Measurements from ENCODE around the gene SEPTIN7. TPM values are rescaled to one million over a fixed set of nuclear protein-coding genes. Genes with fewer than 3 reads are reported as not detected.

SEPTIN7 gene
- total and polyA plus RNA-seq, 9 of the 15 experiments (the other 6 are each of a cell fraction or from before 2014, with no cell fraction given): 95.0 to 268 (median 163) TPM

DNA sequence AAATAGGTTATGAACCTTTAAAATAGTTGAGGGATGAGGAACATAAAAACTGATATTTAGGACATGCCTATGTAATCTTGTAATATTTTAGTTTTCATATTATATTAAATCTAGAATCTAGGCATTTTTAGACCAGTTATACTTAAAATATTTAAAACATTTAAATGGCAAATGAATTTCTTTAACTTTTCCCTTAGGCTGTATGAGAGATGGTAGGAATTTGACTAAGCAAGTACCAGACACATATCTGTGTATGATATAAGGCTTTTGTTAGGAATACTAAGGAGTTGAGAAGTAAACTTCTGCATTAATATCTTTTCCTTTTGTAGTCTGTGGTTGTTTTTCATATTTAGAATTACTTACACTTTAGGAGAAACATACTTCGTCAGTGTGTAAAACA lies 25.1 kb downstream of the SEPTIN7 start:
- ChIA-PET CTCF (ENCODE audit: low intra/inter-chr PET ratio) (no interaction called here), POLR2A (interaction anchor here (1.2 to 2.3 kb wide), 2 partner anchors 24 to 61 kb away, joined by 3 to 8 read pairs; partner anchors contain the start of gene SEPTIN7)
- Histone ChIP-seq H3K27me3 (ENCODE audit: control insufficient read depth in 2 of 2, insufficient read depth in 2 of 2, low read length in 2 of 2) (no peaks in the 10 kb centered on the region), H3K27ac (ENCODE audit: extremely low read depth, low read depth, low read length) (no peak overlapping the region), H3K4me1 (replicated peaks in 1 of 2; ENCODE audit: control insufficient read depth in 2 of 2, insufficient read depth in 2 of 2, low read length in 2 of 2) (peaks cover 7 to 11% of the 10 kb centered on the region in 2 experiments), H3K4me2 (ENCODE audit: insufficient read depth, low read length) (no peak overlapping the region), H3K36me3 (ENCODE audit: control insufficient read depth, insufficient read depth, low read length) (no peaks in the 10 kb centered on the region; the same call in 2 of the 3 replicates), H3K4me3 (no peak overlapping the region), H2AFZ (ENCODE audit: low read depth, low read length) (no peak overlapping the region), H4K20me1 (replicated peaks; ENCODE audit: control insufficient read depth, insufficient read depth, low read length) (0 out of 2 replicates have a peak, but pooled peaks cover 5% of the 10 kb centered on the region), H3K9ac (ENCODE audit: insufficient read depth in 1 of 2, low read depth in 2 of 2, low read length in 2 of 2) (no peak overlapping the region), H3K9me3 (replicated peaks; ENCODE audit: control insufficient read depth, insufficient read depth, low read depth, low read length) (no peaks in the 10 kb centered on the region), H3K79me2 (ENCODE audit: control insufficient read depth, insufficient read depth, low read length) (peaks cover 92% of the 10 kb centered on the region), H3K9me1 (ENCODE audit: control insufficient read depth, insufficient read depth, low read length) (no peaks in the 10 kb centered on the region)
- TF ChIP-seq ZNF507 (tag; conservative IDR thresholded peaks at IDR 0.05) (no peak), ZNF175 (CRISPR knock-in tag; IDR thresholded peaks at IDR 0.05; ENCODE audit: low read depth) (no peak), GTF2A2 (tag; IDR thresholded peaks at IDR 0.05) (no peak), ZNF23 (CRISPR knock-in tag; IDR thresholded peaks at IDR 0.05) (no peak), PHF8 (IDR thresholded peaks at IDR 0.05; ENCODE audit: borderline replicate concordance, low read length) (no peak), WHSC1 (IDR thresholded peaks at IDR 0.05; ENCODE audit: low read length) (no peak), FIP1L1 (IDR thresholded peaks at IDR 0.05; ENCODE audit: low read depth, low read length, poor library complexity, severe bottlenecking) (no peak), XRCC5 (IDR thresholded peaks at IDR 0.05; ENCODE audit: low read depth, low read length) (no peak), DMBX1 (CRISPR knock-in tag; IDR thresholded peaks at IDR 0.05; ENCODE audit: borderline replicate concordance) (no peak), RBFOX2 (IDR thresholded peaks at IDR 0.05; ENCODE audit: low read depth, low read length) (no peak)
- TF ChIP-seq, protein P1, sequence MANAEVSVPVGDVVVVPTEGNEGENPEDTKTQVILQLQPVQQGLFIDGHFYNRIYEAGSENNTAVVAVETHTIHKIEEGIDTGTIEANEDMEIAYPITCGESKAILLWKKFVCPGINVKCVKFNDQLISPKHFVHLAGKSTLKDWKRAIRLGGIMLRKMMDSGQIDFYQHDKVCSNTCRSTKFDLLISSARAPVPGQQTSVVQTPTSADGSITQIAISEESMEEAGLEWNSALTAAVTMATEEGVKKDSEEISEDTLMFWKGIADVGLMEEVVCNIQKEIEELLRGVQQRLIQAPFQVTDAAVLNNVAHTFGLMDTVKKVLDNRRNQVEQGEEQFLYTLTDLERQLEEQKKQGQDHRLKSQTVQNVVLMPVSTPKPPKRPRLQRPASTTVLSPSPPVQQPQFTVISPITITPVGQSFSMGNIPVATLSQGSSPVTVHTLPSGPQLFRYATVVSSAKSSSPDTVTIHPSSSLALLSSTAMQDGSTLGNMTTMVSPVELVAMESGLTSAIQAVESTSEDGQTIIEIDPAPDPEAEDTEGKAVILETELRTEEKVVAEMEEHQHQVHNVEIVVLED (CRISPR knock-in tag; IDR thresholded peaks at IDR 0.05): no peak
- TF ChIP-seq, protein P2, sequence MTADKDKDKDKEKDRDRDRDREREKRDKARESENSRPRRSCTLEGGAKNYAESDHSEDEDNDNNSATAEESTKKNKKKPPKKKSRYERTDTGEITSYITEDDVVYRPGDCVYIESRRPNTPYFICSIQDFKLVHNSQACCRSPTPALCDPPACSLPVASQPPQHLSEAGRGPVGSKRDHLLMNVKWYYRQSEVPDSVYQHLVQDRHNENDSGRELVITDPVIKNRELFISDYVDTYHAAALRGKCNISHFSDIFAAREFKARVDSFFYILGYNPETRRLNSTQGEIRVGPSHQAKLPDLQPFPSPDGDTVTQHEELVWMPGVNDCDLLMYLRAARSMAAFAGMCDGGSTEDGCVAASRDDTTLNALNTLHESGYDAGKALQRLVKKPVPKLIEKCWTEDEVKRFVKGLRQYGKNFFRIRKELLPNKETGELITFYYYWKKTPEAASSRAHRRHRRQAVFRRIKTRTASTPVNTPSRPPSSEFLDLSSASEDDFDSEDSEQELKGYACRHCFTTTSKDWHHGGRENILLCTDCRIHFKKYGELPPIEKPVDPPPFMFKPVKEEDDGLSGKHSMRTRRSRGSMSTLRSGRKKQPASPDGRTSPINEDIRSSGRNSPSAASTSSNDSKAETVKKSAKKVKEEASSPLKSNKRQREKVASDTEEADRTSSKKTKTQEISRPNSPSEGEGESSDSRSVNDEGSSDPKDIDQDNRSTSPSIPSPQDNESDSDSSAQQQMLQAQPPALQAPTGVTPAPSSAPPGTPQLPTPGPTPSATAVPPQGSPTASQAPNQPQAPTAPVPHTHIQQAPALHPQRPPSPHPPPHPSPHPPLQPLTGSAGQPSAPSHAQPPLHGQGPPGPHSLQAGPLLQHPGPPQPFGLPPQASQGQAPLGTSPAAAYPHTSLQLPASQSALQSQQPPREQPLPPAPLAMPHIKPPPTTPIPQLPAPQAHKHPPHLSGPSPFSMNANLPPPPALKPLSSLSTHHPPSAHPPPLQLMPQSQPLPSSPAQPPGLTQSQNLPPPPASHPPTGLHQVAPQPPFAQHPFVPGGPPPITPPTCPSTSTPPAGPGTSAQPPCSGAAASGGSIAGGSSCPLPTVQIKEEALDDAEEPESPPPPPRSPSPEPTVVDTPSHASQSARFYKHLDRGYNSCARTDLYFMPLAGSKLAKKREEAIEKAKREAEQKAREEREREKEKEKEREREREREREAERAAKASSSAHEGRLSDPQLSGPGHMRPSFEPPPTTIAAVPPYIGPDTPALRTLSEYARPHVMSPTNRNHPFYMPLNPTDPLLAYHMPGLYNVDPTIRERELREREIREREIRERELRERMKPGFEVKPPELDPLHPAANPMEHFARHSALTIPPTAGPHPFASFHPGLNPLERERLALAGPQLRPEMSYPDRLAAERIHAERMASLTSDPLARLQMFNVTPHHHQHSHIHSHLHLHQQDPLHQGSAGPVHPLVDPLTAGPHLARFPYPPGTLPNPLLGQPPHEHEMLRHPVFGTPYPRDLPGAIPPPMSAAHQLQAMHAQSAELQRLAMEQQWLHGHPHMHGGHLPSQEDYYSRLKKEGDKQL (CRISPR knock-in tag; IDR thresholded peaks at IDR 0.05; ENCODE audit: borderline replicate concordance): no peak
- TF ChIP-seq, protein P3, sequence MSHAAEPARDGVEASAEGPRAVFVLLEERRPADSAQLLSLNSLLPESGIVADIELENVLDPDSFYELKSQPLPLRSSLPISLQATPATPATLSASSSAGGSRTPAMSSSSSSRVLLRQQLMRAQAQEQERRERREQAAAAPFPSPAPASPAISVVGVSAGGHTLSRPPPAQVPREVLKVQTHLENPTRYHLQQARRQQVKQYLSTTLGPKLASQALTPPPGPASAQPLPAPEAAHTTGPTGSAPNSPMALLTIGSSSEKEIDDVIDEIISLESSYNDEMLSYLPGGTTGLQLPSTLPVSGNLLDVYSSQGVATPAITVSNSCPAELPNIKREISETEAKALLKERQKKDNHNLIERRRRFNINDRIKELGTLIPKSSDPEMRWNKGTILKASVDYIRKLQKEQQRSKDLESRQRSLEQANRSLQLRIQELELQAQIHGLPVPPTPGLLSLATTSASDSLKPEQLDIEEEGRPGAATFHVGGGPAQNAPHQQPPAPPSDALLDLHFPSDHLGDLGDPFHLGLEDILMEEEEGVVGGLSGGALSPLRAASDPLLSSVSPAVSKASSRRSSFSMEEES (CRISPR knock-in tag; IDR thresholded peaks at IDR 0.05): no peak
- in situ Hi-C loops (cut with MboI) (no loop called here), intact Hi-C loops (cut with micrococcal nuclease) (no loop called here)
- BruUV-seq (replicated peaks): no TSS peak
- DNase-seq (ENCODE audit: extremely low read depth in 1 of 4, low spot score in 3 of 4) (no peak), ATAC-seq (no peak), FAIRE-seq (no peak)
- 94% methylated on average over 1 of the region's 1 CpG for WGBS (ENCODE audit: insufficient coverage, low coverage, missing lambda C conversion rate)

Measured in K562 (cell line).